Activated CD8-positive, alpha-beta memory T cell treated with anti-CD3 and anti-CD28 coated beads for 48 hours (primary cell): Measurements from ENCODE around the gene TMEM120B.
"Not testable (repeated sequence)": the region's sequence is repeated elsewhere in the genome, so short reads cannot be mapped to it uniquely, and the experiment has no call there.

Experiments used
- DNase-seq, 3 experiments: peaks; one replicate each; pipeline ENCODE4 v3.0.0-alpha.2; 2020; ENCODE audit warnings: low read depth in 2 of 3, low spot score in 2 of 3

Gene TMEM120B

GRCh38 chr12:121790785-121791184 lies 78.2 kb downstream of the TMEM120B start:
- not testable (repeated sequence) for DNase-seq

GRCh38 chr12:121791671-121792551 lies 79.4 kb downstream of the TMEM120B start:
- DNase-seq: no peak

- DNase-seq: no peak
Observed at GRCh38 chr12:121792607-121793439, 80.3 kb downstream of the TMEM120B start.

- peak in 2 of 3 experiments; percentile 66 to 67 for DNase-seq
Observed at GRCh38 chr12:121793440-121793837, 80.9 kb downstream of the TMEM120B start, which contains the start of gene RHOF. Gene RHOF (minus strand): TSS chr12:121793688. CDS start chr12:121793633, 55 bp downstream.

- DNase-seq: peak; percentile 77 to 97 (median 92)
Observed at GRCh38 chr12:121793838-121794533, 81.4 kb downstream of the TMEM120B start.

- peak in 1 of 3 experiments; percentile 59 for DNase-seq
Observed at GRCh38 chr12:121794534-121795033, 82.0 kb downstream of the TMEM120B start.

- DNase-seq: peak in 2 of 3 experiments; percentile 87 to 89
Observed at GRCh38 chr12:121795034-121795968, 82.7 kb downstream of the TMEM120B start.

- no peak for DNase-seq
Observed at GRCh38 chr12:121796855-121797751, 84.6 kb downstream of the TMEM120B start.

GRCh38 chr12:121797937-121798786 lies 85.6 kb downstream of the TMEM120B start:
- no peak for DNase-seq

GRCh38 chr12:121798787-121799155 lies 86.2 kb downstream of the TMEM120B start:
- DNase-seq: no peak

GRCh38 chr12:121799156-121799841 lies 86.7 kb downstream of the TMEM120B start:
- DNase-seq: no peak

- peak in 2 of 3 experiments; percentile 71 to 81 for DNase-seq
Observed at GRCh38 chr12:121799842-121800693, 87.5 kb downstream of the TMEM120B start.

GRCh38 chr12:121800694-121801594 lies 88.4 kb downstream of the TMEM120B start:
- DNase-seq: no peak

- DNase-seq: no peak
Observed at GRCh38 chr12:121801595-121802484, 89.3 kb downstream of the TMEM120B start.
